ENCODE data around the gene DUSP14.
"Not testable (repeated sequence)": the region's sequence is repeated elsewhere in the genome, so short reads cannot be mapped to it uniquely, and the experiment has no call there.

Gene DUSP14

GRCh38 chr17:37494971-37495370 is 5.3 kb downstream of the DUSP14 start:
- WGBS, 2 experiments = 36 to 40% methylated on average over 8 of the region's 8 CpGs
- no peaks in the 10 kb centered on the region for H3K36me3 ChIP-seq (ENCODE audit: control insufficient read depth, insufficient read depth, low read length)

GRCh38 chr17:37500378-37500777 is 10.7 kb downstream of the DUSP14 start:
- no peaks in the 10 kb centered on the region for H3K36me3 ChIP-seq (ENCODE audit: control insufficient read depth, insufficient read depth, low read length)
- H3K4me1 ChIP-seq (ENCODE audit: control insufficient read depth, insufficient read depth, low read length) = peaks cover under 1% of the 10 kb centered on the region
- no peak overlapping the region for H3K27ac ChIP-seq (ENCODE audit: insufficient read depth, low read depth, low read length, poor library complexity, severe bottlenecking)
- H3K9me3 ChIP-seq (ENCODE audit: control insufficient read depth, low read length) = no peaks in the 10 kb centered on the region
- no peaks in the 10 kb centered on the region for H3K27me3 ChIP-seq (ENCODE audit: control insufficient read depth, insufficient read depth, low read length, poor library complexity, severe bottlenecking)
- no peak overlapping the region for H3K4me3 ChIP-seq (ENCODE audit: insufficient read depth, low read depth, low read length)

More at GRCh38 chr17:37494971-37495370, 5.3 kb downstream of the DUSP14 start:
- peaks cover 27% of the 10 kb centered on the region for H3K4me1 ChIP-seq (ENCODE audit: control insufficient read depth, insufficient read depth, low read length)
- no peak overlapping the region for H3K4me3 ChIP-seq (ENCODE audit: insufficient read depth, low read depth, low read length)
- H3K27ac ChIP-seq (ENCODE audit: insufficient read depth, low read depth, low read length, poor library complexity, severe bottlenecking) = no peak overlapping the region
- peaks cover 4% of the 10 kb centered on the region for H3K27me3 ChIP-seq (ENCODE audit: control insufficient read depth, insufficient read depth, low read length, poor library complexity, severe bottlenecking)
- no peaks in the 10 kb centered on the region for H3K9me3 ChIP-seq (ENCODE audit: control insufficient read depth, low read length)

- no peaks in the 10 kb centered on the region for H3K27me3 ChIP-seq (ENCODE audit: control insufficient read depth, insufficient read depth, low read length, poor library complexity, severe bottlenecking)
- H3K9me3 ChIP-seq (ENCODE audit: control insufficient read depth, low read length) = no peaks in the 10 kb centered on the region
- no peaks in the 10 kb centered on the region for H3K36me3 ChIP-seq (ENCODE audit: control insufficient read depth, insufficient read depth, low read length)
- no peak overlapping the region for H3K27ac ChIP-seq (ENCODE audit: insufficient read depth, low read depth, low read length, poor library complexity, severe bottlenecking)
- 95 to 96% methylated on average over 9 to 10 of the region's 10 CpGs for WGBS, 2 experiments
- no peaks in the 10 kb centered on the region for H3K4me1 ChIP-seq (ENCODE audit: control insufficient read depth, insufficient read depth, low read length)
- H3K4me3 ChIP-seq (ENCODE audit: insufficient read depth, low read depth, low read length) = no peak overlapping the region
Observed at GRCh38 chr17:37502009-37502936, 12.6 kb downstream of the DUSP14 start.

- Histone ChIP-seq H3K9me3 (ENCODE audit: control insufficient read depth, low read length) (no peaks in the 10 kb centered on the region), H3K4me3 (ENCODE audit: insufficient read depth, low read depth, low read length) (no peak overlapping the region), H3K36me3 (ENCODE audit: control insufficient read depth, insufficient read depth, low read length) (no peaks in the 10 kb centered on the region), H3K27me3 (ENCODE audit: control insufficient read depth, insufficient read depth, low read length, poor library complexity, severe bottlenecking) (no peaks in the 10 kb centered on the region), H3K4me1 (ENCODE audit: control insufficient read depth, insufficient read depth, low read length) (no peaks in the 10 kb centered on the region), H3K27ac (ENCODE audit: insufficient read depth, low read depth, low read length, poor library complexity, severe bottlenecking) (no peak overlapping the region)
- 87 to 94% methylated on average over 6 of the region's 6 CpGs for WGBS, 2 experiments
Observed at GRCh38 chr17:37503148-37503547, 13.5 kb downstream of the DUSP14 start.

- WGBS, 2 experiments = 98% methylated on average over 2 to 3 of the region's 3 CpGs
- Histone ChIP-seq H3K36me3 (ENCODE audit: control insufficient read depth, insufficient read depth, low read length) (no peaks in the 10 kb centered on the region), H3K4me3 (ENCODE audit: insufficient read depth, low read depth, low read length) (no peak overlapping the region), H3K27ac (ENCODE audit: insufficient read depth, low read depth, low read length, poor library complexity, severe bottlenecking) (no peak overlapping the region), H3K9me3 (ENCODE audit: control insufficient read depth, low read length) (no peaks in the 10 kb centered on the region), H3K27me3 (ENCODE audit: control insufficient read depth, insufficient read depth, low read length, poor library complexity, severe bottlenecking) (no peaks in the 10 kb centered on the region), H3K4me1 (ENCODE audit: control insufficient read depth, insufficient read depth, low read length) (no peaks in the 10 kb centered on the region)
Observed at GRCh38 chr17:37505333-37505732, 15.6 kb downstream of the DUSP14 start.

GRCh38 chr17:37506678-37507077 is 17.0 kb downstream of the DUSP14 start:
- H3K9me3 ChIP-seq (ENCODE audit: control insufficient read depth, low read length) = no peaks in the 10 kb centered on the region
- no peaks in the 10 kb centered on the region for H3K36me3 ChIP-seq (ENCODE audit: control insufficient read depth, insufficient read depth, low read length)
- H3K27me3 ChIP-seq (ENCODE audit: control insufficient read depth, insufficient read depth, low read length, poor library complexity, severe bottlenecking) = no peaks in the 10 kb centered on the region
- H3K27ac ChIP-seq (ENCODE audit: insufficient read depth, low read depth, low read length, poor library complexity, severe bottlenecking) = no peak overlapping the region
- WGBS, 2 experiments = 70 to 74% methylated on average over 10 of the region's 10 CpGs
- H3K4me3 ChIP-seq (ENCODE audit: insufficient read depth, low read depth, low read length) = no peak overlapping the region
- H3K4me1 ChIP-seq (ENCODE audit: control insufficient read depth, insufficient read depth, low read length) = no peaks in the 10 kb centered on the region

- Histone ChIP-seq H3K27ac (ENCODE audit: insufficient read depth, low read depth, low read length, poor library complexity, severe bottlenecking) (no peak overlapping the region), H3K9me3 (ENCODE audit: control insufficient read depth, low read length) (no peaks in the 10 kb centered on the region), H3K4me1 (ENCODE audit: control insufficient read depth, insufficient read depth, low read length) (no peaks in the 10 kb centered on the region), H3K36me3 (ENCODE audit: control insufficient read depth, insufficient read depth, low read length) (no peaks in the 10 kb centered on the region), H3K4me3 (ENCODE audit: insufficient read depth, low read depth, low read length) (no peak overlapping the region), H3K27me3 (ENCODE audit: control insufficient read depth, insufficient read depth, low read length, poor library complexity, severe bottlenecking) (no peaks in the 10 kb centered on the region)
- 94% methylated on average over 9 of the region's 9 CpGs for WGBS, 2 experiments
Observed at GRCh38 chr17:37507111-37507510, 17.4 kb downstream of the DUSP14 start.

GRCh38 chr17:37510056-37510455 is 20.4 kb downstream of the DUSP14 start:
- 92 to 94% methylated on average over 17 of the region's 17 CpGs for WGBS, 2 experiments
- no peak overlapping the region for H3K4me3 ChIP-seq (ENCODE audit: insufficient read depth, low read depth, low read length)
- no peaks in the 10 kb centered on the region for H3K9me3 ChIP-seq (ENCODE audit: control insufficient read depth, low read length)
- no peak overlapping the region for H3K27ac ChIP-seq (ENCODE audit: insufficient read depth, low read depth, low read length, poor library complexity, severe bottlenecking)
- H3K27me3 ChIP-seq (ENCODE audit: control insufficient read depth, insufficient read depth, low read length, poor library complexity, severe bottlenecking) = no peaks in the 10 kb centered on the region
- H3K36me3 ChIP-seq (ENCODE audit: control insufficient read depth, insufficient read depth, low read length) = peaks cover 3% of the 10 kb centered on the region
- no peaks in the 10 kb centered on the region for H3K4me1 ChIP-seq (ENCODE audit: control insufficient read depth, insufficient read depth, low read length)

GRCh38 chr17:37511642-37512041 is 22.0 kb downstream of the DUSP14 start:
- not testable (repeated sequence) for H3K27me3 ChIP-seq (ENCODE audit: control insufficient read depth, insufficient read depth, low read length, poor library complexity, severe bottlenecking); H3K4me1 ChIP-seq (ENCODE audit: control insufficient read depth, insufficient read depth, low read length); H3K36me3 ChIP-seq (ENCODE audit: control insufficient read depth, insufficient read depth, low read length); H3K4me3 ChIP-seq (ENCODE audit: insufficient read depth, low read depth, low read length); H3K9me3 ChIP-seq (ENCODE audit: control insufficient read depth, low read length); H3K27ac ChIP-seq (ENCODE audit: insufficient read depth, low read depth, low read length, poor library complexity, severe bottlenecking)
- WGBS, 2 experiments = 92 to 100% methylated on average over 1 of the region's 1 CpG

GRCh38 chr17:37512442-37513068 is 22.9 kb downstream of the DUSP14 start:
- Histone ChIP-seq H3K9me3 (ENCODE audit: control insufficient read depth, low read length) (no peaks in the 10 kb centered on the region), H3K4me1 (ENCODE audit: control insufficient read depth, insufficient read depth, low read length) (no peaks in the 10 kb centered on the region), H3K27ac (ENCODE audit: insufficient read depth, low read depth, low read length, poor library complexity, severe bottlenecking) (no peak overlapping the region), H3K27me3 (ENCODE audit: control insufficient read depth, insufficient read depth, low read length, poor library complexity, severe bottlenecking) (no peaks in the 10 kb centered on the region), H3K4me3 (ENCODE audit: insufficient read depth, low read depth, low read length) (no peak overlapping the region), H3K36me3 (ENCODE audit: control insufficient read depth, insufficient read depth, low read length) (peaks cover 3% of the 10 kb centered on the region)
- WGBS, 2 experiments = 91% methylated on average over 24 of the region's 24 CpGs
